HL-60/S4 treated with phorbol 12-myristate 13-acetate at 8.2 ng/mL for 4 days and 3 days (cell line): ENCODE results near the gene AFF3.

Experiments
- in situ Hi-C: fragments of 300-500 bp; cut with MboI; formaldehyde crosslinking; loops from 2 replicates; pipeline ENCODE4 v1.15.0; 2022; ENCODE audit warnings: low sequenced_read_pairs

AFF3 gene

DNA sequence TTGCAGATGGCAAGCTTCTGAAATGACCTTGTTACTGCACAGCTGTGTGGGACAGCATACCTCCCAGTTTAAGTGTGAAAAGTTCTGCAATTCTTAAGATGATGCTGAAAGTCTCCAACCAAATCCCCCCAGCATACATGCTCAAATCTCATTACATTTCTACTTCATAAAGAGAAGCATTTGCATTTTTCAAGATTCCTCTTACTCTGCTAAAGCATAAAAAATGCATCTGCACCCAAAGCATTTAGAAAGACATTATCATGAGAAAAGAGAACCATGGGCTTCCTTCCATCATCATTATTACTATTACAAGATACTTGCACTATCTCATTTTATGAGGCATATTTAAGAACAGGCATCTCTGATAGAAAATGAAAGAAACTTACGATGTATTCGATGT, 415.7 kb downstream of the AFF3 start:
- in situ Hi-C loops = no loop called here

DNA sequence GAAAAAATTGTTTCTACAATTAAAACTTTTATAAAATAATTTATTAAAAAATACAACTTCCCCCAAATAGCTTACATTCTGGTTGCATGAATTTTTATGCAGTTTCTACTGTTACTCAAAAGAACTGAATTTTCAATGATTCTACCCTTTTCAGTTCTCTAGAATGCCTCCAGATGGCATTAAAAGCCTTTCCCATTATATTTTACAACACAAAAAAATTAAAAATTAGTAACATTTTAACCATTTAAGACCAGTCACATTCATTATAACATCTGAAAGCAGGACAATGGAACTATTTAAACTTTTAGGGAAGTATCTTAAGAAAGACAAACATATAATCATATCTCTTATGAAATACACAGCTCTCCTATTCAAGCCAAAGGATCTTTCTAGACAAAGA, 416.6 kb downstream of the AFF3 start:
- in situ Hi-C loops = no loop called here

DNA sequence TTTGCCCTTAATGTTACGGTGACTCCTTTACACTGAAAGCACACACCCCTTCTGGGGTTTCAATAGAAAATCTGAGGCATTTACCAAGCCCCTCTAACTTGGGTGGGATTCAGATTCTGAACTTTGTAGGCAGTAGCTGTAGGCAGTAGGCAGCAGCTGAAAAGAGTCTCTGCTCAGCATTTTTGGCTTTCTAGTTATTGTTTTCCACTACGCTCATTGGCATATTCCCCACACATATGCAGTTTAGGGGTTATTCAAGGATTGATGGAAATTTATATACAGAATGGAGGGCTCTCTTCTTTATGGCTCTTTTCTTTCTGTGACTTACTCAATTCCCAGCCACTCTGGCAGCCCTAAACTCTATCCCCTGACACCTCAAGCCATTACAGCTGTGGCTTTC, 419.9 kb downstream of the AFF3 start:
- in situ Hi-C loops = no loop called here

DNA sequence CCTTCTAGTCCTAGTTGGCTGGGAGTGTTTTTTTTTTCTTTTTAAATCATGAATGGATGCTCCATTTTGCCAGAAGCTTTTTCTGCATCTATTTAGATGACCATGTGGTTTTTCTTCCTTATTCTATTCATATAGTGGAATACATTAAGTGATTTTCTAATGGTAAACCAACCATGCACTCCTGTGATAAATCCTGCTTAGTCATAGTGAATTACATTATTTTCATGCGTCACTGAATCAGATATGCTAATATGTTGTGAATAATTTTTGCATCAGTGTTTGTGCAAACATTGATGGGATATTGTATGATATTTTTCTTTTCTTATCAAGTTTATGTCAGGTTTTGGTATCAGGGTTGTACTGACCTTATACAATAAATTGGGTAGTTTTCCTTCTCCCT, 423.3 kb downstream of the AFF3 start:
- in situ Hi-C loops = no loop called here

DNA sequence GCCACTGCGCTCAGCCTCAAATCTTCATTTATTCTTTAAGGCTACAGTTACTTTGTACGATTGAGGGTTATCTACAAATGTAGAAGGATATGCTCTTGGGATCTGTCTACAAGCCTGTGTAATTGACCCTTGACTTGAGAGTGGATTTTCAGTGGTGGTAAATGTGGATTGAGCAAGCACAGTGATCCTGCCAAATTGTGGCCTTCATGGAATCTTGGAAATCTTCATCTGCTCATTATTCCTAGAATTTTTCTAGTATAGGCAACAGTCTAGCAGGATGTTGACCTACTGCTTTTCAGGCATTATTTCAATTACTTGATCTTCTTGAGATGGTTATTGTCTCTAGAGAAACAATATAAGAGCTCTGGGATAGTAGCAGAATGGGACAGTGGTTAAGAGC, 426.4 kb downstream of the AFF3 start:
- in situ Hi-C loops = no loop called here

DNA sequence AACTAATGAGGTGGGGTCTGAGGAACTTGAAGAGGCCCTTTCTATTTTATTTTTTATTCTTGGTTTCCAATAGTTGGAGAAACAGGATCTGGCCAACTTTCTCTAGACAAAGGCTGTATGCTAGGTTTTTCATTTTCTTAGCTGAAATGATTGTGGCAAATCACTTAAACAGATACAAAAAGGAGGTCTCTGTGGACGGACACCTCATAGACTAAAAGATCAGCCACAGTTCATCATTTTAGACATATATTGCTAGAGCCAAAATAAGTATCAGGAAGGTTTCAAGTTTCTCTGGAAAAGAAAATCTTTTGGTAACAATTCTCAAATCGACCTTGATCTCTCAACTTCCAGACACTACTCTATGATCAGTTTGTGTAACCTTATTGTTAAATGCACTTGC, 428.0 kb downstream of the AFF3 start:
- in situ Hi-C loops = no loop called here

DNA sequence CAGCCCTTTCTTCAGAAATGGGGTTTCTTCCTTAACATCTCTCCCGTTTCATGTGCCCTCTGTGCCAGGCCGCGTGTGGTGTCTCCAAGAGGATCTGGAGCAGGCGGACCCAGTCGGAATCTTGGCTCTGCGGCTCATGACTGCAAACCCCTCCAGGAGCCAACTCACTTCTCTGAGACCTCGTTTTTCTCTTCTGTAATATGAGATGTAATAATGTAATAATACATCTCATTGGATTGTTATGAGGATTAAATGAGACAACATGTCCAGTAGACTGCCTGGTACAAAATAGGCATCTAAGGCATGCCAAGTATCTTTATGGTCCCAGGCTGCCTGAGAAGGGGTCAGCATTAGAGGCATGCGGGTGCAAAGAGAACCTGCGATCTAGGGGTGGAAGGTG, 431.2 kb downstream of the AFF3 start:
- in situ Hi-C loops = no loop called here

DNA sequence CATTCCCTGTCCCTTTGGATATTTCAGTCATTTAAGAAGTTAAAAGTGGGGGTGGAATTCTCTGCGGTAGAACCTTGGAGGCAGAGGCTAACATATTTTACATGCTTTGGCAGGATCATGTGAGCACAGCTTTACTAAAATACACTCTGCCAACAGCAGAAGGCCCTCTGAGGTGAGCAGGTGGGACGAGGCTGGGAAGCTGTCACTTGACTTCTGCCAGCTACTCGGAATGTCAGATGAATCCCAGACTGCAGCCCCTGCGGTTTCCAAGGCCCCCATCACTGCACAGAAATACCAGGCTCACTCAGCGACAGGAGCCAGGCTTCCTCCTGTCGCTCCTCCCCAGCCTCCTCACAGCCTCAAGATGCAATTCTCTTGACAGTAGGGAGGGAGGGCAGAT, 431.7 kb downstream of the AFF3 start:
- in situ Hi-C loops = no loop called here

DNA sequence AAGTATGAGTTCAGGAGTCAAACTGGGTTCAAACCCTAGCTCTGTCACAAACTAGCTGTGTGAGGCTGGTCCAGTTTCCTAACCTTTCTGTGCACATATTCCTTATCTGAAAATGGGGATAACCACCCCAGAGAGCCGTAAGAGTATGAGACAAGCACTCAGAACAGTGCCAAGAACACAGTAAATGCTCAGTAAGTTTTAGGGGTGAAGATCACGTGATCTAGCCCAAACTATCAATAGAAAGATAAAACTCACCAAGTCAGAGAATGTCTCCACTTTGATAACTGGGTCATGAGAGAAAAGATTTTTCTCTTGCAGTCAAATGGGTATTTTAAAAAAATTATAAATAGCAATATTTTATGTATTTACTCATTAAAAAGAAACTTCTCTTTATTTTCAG, 433.2 kb downstream of the AFF3 start:
- in situ Hi-C loops = no loop called here

DNA sequence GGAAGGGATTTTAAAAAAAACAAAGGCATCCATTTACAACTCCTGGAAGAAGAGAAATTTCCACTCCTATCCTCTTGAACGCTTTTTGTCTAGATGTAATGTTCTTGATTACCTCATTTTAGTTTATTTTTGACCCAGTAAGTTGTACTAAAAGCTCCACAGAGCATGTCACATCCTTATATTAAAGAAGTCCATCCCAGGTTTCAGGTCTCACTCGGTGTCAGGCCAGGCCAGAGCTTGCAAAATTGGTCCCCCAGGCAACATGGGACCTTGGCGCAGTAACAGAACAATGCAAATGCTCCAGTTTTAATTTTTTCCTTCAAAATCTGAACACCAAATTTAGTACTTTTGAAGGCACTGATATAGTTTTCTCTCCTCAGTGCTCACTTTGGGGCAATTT, 434.2 kb downstream of the AFF3 start:
- in situ Hi-C loops = no loop called here

DNA sequence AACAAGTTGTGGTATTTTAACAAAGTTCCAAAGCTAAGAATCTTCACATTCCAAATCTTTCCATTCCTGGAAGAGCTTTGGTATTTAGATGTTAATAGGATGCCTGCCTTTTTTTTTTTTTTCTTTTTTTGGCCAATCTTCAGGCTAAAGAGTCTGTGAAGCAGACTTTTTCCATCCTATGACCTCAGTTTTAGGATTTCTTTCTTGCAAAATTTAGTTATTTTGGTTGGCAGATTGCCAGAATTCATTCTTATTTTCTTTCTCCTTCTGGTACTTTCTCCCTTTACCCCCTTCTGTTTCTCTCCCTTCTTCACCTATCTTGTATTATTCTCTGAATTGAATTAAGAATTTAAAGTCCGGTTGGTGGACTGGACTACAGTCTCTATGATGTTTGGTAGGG, 434.8 kb downstream of the AFF3 start:
- in situ Hi-C loops = no loop called here

DNA sequence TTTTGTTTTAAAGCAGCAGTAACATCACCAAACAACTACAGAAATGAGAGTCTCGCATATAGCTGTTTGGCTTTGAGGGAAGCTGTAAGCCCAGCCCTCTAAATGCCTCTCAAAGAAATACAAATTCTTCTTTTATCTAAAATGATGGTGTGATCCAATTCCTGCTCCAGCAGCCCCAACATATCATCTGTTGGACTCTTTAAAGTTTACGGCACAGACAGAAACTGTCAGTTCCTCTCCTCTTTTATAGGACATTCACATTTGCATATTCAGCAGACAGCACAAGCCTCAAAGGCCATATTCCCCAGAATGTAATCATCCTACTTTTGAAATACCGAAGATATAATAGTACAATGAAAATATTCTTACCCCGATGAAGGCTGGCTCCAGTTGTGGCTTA, 435.7 kb downstream of the AFF3 start:
- in situ Hi-C loops = no loop called here

DNA sequence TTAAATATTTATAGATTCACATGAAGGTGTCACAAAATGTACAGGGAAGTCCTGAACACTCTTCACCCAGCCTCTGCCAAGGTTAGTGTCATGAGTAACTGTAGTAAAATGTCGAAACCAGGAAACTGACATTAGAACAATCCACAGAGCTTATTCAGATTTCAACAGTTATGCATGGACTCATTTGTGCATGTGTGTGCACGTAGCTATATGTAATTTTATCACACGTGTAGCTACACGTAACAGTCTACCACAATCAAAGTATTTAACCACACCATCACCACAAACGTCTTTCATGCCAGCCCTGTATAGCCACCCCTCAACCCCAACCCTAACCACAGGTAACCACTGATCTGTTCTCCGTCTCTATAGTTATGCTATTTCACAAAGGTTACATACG, 440.9 kb downstream of the AFF3 start:
- in situ Hi-C loops = no loop called here

DNA sequence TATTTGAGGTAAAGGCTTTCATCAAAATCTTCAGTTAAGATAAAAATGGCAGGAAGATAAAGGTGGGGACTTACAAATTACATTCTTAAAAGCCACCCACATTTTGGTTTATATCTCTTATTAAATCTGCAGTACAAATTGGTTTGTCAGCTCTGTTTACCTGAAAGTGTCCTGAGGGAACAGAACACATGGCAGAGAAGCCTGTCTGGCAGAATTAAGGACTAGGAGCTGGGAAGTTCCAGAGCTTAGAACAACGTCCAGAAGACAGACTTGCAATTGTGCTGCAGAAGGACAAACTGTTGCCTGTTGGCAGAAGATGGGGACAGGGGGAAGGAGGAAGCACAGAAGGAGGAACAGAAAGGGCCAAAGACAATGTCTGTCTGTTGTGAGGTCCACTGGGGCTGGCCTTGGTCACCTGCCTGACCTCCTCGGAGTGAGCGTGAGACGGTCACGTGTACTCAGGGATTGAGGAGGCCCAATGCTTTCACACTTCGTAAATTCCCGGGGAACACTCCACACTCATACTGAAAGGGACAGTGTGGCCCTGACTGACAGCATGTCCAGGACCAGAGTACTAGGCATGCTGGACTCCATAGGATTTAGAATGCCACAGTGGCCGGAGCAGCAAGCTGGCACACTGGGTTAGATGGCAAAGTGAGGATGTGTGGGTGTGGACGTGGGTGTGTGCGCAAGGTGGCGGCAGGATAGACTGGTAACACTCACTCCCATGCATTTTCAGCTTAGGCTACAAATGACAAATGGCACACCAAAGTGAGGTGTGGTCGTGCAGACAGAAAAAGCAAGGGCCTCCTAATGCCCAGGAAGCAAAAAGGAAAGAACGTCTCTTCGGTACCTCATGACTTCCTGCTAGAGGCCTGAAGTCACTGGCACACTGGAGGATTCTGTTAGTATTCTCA, 441.6 kb downstream of the AFF3 start:
- in situ Hi-C loops = no loop called here

DNA sequence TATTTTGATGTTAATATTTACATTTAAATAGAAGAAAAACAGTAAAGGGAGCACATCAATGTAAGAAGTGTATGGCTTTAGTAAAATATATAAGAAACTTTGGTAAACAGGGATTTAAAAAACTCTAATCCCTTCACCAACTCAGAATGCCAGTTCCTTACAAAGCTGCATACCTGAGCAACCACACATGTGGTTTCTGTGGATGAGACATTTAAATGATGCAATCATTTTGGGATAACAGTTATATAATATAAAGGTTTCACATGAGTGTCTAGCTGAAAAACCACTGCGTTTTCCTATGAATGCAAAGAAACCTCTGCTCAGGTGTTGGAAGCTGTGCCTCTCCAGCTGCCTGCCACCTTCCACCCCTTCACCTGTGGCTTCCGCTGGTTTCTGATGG, 443.5 kb downstream of the AFF3 start:
- in situ Hi-C loops = no loop called here

DNA sequence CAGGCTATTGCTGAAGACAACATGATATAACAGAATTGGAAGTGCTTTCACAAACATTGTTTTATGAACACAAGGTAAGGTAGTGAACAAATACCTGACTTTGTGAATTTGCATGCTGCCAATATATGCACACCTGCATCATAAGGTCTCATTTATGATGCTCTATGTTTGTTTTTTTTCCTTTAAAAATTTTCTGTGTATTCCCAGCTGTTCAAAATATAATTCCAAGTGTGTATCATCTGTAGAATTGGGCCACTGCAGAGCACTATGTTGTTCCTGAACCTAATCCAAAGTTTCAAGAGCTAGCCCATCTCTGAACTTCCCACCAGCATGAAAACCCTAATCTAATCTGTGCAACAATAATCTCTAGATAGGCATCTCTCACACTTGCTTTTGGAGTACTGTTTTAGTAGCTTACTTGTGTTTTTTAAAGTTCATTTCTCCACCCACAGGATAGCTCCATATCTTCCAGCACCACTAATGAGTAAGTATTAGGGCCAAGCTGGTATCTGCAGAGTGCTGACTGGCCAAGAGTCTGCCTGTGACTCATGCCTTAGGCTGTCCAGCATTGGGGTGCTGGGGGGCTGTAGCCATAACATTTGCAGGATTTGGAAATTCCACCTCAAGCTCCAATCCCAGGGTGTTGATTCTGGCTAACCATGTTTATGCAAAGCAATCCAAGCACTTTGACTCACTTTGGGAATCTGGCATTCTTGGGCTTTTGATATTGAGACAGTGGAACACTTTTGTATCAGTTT, 444.4 kb downstream of the AFF3 start:
- in situ Hi-C loops = no loop called here

DNA sequence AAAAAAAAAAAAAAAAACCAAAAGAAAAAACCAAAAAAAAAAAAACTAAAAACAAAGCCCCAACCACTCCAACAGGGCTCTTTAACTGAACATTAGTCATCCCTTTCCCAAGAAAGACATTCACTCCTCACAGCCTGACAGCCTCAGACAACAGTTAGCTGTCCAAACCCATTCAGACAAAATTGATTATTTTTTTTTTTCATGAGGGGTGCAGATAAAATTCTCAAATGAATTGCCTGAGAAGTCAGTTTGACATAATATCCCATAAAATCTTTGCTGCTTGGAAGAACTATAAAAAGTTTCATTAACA, 446.5 kb downstream of the AFF3 start:
- in situ Hi-C loops = no loop called here

DNA sequence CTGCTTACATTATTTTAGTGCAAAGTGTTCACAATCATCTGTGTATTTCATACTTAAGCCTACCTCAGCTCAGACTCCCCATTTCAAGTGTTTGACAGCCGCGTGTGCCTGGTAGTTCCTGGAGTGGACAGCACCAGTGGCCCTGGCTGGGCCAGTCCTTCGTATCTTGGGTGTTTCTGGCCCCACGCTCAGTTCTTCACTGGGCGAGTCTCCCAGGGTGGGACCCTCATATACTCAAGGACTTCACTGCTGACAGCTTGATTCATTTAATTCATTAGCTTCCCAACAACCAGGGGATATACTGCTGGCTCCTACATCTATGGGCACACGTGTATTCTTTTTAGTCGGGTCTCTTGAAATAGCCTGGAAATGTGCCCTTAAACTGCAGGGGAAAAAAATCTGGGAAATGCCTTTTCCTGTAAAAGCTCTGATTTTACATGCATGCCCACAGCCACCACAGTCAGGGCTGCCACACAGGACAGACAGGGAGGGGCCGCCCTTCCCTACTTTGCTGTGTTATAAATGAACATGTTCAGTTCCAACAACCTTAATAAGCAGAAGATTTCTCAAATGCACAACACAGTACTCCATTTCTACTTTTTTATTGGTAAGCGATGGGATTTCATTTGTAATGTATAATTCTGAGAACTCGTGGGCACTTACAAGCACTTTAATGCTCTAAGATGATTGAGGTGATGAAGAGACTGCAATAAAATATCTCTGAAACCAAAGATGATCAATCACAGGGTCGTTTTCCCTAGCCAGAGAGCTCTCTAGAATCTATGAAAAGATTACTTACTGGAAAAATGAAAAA, 447.1 kb downstream of the AFF3 start:
- in situ Hi-C loops = no loop called here

DNA sequence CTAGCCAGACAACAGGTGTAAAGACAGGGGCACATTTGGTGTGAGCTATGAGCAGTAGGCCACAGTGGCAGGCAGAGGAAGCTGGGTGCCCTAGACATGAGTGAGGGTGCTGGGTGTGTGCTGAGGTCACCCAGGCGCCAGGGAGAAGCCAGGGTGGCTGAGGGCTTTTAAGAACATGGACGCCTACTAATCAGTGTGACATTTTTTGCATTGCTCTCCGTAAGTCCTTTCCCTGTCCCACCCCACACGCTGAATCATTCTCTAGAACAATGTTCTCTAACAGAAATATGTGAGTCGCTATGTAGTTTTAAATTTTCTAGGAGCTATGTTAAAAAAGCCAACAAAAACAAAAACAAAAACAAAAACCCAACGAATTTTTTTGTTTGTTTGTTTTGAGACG, 448.1 kb downstream of the AFF3 start:
- in situ Hi-C loops = no loop called here

DNA sequence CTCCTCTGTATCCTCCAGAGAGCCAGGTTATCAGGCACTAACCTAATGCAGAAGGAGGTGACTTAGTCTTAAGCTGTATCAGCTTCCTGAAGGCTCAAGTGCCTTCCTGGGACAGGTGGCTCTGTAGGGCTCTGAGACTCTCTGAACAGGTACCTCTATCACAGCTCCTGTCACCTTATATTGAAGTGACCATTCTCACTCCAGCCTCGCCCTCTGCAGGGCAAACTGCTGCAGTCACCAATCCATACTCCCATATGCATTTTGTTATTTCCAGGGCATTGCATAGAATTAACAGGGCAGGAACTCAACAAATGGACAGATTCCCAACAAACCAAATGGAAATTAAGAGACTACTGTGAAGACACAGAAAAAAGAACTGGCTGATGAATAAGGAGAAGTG, 449.6 kb downstream of the AFF3 start:
- in situ Hi-C loops = no loop called here

DNA sequence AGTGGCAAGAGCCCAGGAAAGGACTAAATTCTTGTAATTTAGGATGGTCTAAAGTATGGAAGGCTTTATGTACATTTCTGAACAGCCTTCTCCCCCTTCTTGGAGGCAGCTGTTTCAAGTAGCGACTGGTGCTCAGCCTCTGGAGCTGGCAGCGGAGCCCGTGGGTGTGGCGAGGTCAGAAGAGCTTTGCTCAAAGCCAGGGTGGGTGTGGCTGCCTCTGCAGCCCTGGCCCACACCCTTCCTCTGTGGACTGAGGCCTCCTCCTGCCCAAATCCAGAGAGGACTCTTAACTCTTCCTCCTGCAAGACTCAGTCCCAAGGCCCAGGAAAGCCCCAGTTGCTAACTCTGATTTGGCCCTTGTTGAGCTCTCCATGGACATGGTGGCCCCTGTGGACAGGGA, 450.5 kb downstream of the AFF3 start:
- in situ Hi-C loops = no loop called here
